Smooth muscle cell of the brain vasculature (primary cell): ENCODE measurements around the gene ERP29.
"Not testable (repeated sequence)": the region's sequence is repeated elsewhere in the genome, so short reads cannot be mapped to it uniquely, and the experiment has no call there.

Source experiments
- DNase-seq: peaks from one replicate; pipeline ENCODE4 v3.0.0-alpha.2; 2012; ENCODE audit warnings: low read depth, low spot score

The ERP29 gene

GRCh38 chr12:112035219-112035785 lies 22.1 kb downstream of the ERP29 start:
- DNase-seq: no peak

GRCh38 chr12:112036614-112037013 lies 23.4 kb downstream of the ERP29 start:
- DNase-seq: not testable (repeated sequence)

GRCh38 chr12:112046003-112046402 lies 32.8 kb downstream of the ERP29 start:
- DNase-seq: no peak

DNA sequence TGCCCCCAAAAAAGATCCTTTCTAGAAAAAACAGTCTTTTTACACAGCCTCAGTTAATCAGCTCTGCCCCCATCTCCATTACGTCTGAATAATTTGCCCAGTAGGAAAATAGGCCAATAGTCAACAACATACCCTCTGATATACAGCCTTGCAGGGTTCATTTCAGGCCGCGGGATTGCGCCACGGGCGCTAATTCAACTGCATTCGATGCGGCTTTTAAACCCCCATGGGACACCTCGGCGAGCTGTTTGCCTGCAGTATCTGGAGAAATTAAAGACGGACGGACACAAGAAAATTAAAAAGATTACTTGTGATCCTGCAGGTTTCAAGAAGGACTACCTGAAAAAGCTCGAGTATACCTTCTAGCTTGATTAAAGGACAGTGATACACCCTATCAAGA lies 36.1 kb downstream of the ERP29 start:
- DNase-seq: no peak

DNA sequence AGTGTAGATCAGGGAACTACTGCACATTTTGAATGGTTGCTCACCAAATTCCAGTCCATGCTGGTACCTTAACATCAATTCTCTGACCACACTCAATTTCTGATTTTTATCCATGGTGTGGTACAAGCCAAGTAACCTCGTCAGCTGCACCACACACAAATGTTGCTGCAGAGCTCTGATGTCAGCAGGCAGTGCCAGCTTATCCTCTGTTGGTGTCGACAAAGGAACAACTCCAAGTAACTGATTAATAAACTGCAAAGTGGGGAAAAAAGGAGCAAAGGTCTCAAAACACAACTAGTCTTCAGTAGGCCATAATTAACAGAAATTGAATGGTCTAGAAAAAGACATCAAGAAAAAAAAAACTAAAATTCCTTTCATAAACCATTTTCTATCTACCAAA lies 47.9 kb downstream of the ERP29 start:
- DNase-seq: no peak

DNA sequence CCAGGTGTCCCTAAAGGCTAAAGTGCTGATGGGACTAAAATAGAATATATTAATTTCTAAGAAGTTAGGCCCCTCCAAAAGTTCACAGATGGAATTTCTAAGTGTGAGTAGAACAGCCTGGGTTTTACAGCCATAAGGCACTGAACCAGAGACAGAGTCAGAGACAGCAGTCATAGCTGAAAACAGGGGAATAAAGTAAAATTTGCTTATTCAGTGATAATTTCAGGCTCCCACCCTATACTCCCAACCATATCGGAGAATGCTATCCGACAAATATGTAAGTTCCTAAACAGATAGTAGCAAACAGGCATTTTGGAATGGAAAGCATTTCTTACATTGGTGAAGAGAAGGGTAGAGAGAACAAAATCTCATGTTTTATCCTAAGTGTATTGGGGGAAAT lies 50.0 kb downstream of the ERP29 start:
- no peak for DNase-seq

- DNase-seq: no peak
Observed at GRCh38 chr12:112066566-112066965, 53.3 kb downstream of the ERP29 start.
